ENCODE measurements around the gene TRIM17. TPM values are rescaled to one million over a fixed set of nuclear protein-coding genes. Genes with fewer than 3 reads are reported as not detected.

The TRIM17 gene
- total RNA-seq, 1 donor from 2014 or later: 0.69 TPM

GRCh38 chr1:228378090-228378872 is 38.4 kb downstream of the TRIM17 start:
- no peak for DNase-seq

GRCh38 chr1:228377664-228378089 is 39.0 kb downstream of the TRIM17 start:
- no peak for DNase-seq

- DNase-seq: no peak
Measured at GRCh38 chr1:228376651-228377631, 39.7 kb downstream of the TRIM17 start.

GRCh38 chr1:228376262-228376628 is 40.4 kb downstream of the TRIM17 start:
- no peak for DNase-seq

- DNase-seq: no peak
Measured at GRCh38 chr1:228375578-228376261, 40.9 kb downstream of the TRIM17 start.

GRCh38 chr1:228374711-228375577 is 41.7 kb downstream of the TRIM17 start:
- DNase-seq: peak; percentile 46

- DNase-seq: no peak
Measured at GRCh38 chr1:228373681-228374571, 42.7 kb downstream of the TRIM17 start.

GRCh38 chr1:228373004-228373680 is 43.5 kb downstream of the TRIM17 start:
- DNase-seq: no peak

- DNase-seq: no peak
Measured at GRCh38 chr1:228372183-228373003, 44.3 kb downstream of the TRIM17 start.

- no peak for DNase-seq
Measured at GRCh38 chr1:228371741-228372182, 44.9 kb downstream of the TRIM17 start.

GRCh38 chr1:228370941-228371740 is 45.5 kb downstream of the TRIM17 start:
- DNase-seq: no peak

GRCh38 chr1:228370439-228370940 is 46.2 kb downstream of the TRIM17 start:
- DNase-seq: no peak

- no peak for DNase-seq
Measured at GRCh38 chr1:228369608-228370438, 46.8 kb downstream of the TRIM17 start.

GRCh38 chr1:228368801-228369607 is 47.7 kb downstream of the TRIM17 start:
- no peak for DNase-seq
